ENCODE data around the gene INTS15.
A peak's percentile ranks its signal among the peaks of the same experiment; 100 is the strongest.
"Not testable (repeated sequence)": the region's sequence is repeated elsewhere in the genome, so short reads cannot be mapped to it uniquely, and the experiment has no call there.

Gene INTS15

GRCh38 chr7:6577369-6578113 is 12.3 kb upstream of the INTS15 start, which contains the start of gene ZDHHC4:
Gene ZDHHC4, plus strand, starts transcription at chr7:6577454. Its CDS starts 3,108 bp downstream, at chr7:6580562.
- peak within 1 kb of the TSS; percentile 70 for H3K4me3 ChIP-seq (replicated peaks; ENCODE audit: low read depth, low read length)
- TF ChIP-seq, protein P1, sequence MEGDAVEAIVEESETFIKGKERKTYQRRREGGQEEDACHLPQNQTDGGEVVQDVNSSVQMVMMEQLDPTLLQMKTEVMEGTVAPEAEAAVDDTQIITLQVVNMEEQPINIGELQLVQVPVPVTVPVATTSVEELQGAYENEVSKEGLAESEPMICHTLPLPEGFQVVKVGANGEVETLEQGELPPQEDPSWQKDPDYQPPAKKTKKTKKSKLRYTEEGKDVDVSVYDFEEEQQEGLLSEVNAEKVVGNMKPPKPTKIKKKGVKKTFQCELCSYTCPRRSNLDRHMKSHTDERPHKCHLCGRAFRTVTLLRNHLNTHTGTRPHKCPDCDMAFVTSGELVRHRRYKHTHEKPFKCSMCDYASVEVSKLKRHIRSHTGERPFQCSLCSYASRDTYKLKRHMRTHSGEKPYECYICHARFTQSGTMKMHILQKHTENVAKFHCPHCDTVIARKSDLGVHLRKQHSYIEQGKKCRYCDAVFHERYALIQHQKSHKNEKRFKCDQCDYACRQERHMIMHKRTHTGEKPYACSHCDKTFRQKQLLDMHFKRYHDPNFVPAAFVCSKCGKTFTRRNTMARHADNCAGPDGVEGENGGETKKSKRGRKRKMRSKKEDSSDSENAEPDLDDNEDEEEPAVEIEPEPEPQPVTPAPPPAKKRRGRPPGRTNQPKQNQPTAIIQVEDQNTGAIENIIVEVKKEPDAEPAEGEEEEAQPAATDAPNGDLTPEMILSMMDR (IDR thresholded peaks at IDR 0.05; ENCODE audit: low read depth, low read length, missing control alignments): no peak
- DNase-seq (ENCODE audit: extremely low read depth, low read depth): peak; percentile 52

- no peak for DNase-seq (ENCODE audit: extremely low read depth, low read depth)
- TF ChIP-seq, protein P1 (IDR thresholded peaks at IDR 0.05; ENCODE audit: low read depth, low read length, missing control alignments): no peak
- peak overlapping the region; percentile 70 for H3K4me3 ChIP-seq (replicated peaks; ENCODE audit: low read depth, low read length)
Observed at GRCh38 chr7:6578114-6579084, 11.4 kb upstream of the INTS15 start.

DNA sequence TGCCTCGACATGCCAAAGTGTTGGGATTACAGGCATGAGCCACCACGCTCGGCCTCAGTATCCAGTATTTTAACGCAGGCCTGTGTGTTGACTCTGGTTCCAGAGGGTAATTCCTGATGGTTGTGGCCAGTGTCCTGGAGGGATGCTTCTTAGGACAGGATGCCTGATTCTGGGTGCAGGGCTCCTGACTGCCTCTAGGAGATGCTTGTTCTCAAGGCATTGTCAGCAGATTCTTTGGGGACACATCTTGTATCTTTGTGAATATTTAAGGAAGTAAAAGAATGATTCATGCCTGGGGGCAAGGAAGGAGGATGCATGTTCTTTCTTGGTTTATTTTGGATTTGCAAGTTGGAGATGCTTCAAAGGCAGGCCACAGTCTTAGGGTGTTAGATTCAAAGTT is 10.4 kb upstream of the INTS15 start:
- TF ChIP-seq, protein P1 (IDR thresholded peaks at IDR 0.05; ENCODE audit: low read depth, low read length, missing control alignments): peak; percentile 15
- DNase-seq (ENCODE audit: extremely low read depth, low read depth): no peak
- no peak overlapping the region for H3K4me3 ChIP-seq (replicated peaks; ENCODE audit: low read depth, low read length)

GRCh38 chr7:6585746-6586432 is 3.9 kb upstream of the INTS15 start:
- DNase-seq (ENCODE audit: extremely low read depth, low read depth); H3K4me3 ChIP-seq (replicated peaks; ENCODE audit: low read depth, low read length): not testable (repeated sequence)

- H3K4me3 ChIP-seq (replicated peaks; ENCODE audit: low read depth, low read length): no peak overlapping the region
- TF ChIP-seq, protein P1 (IDR thresholded peaks at IDR 0.05; ENCODE audit: low read depth, low read length, missing control alignments): no peak
- no peak for DNase-seq (ENCODE audit: extremely low read depth, low read depth)
Observed at GRCh38 chr7:6588566-6588965, 1.3 kb upstream of the INTS15 start.

GRCh38 chr7:6589151-6589828 is 531 bp upstream of the INTS15 start:
- TF ChIP-seq, protein P1 (IDR thresholded peaks at IDR 0.05; ENCODE audit: low read depth, low read length, missing control alignments): no peak
- no peak for DNase-seq (ENCODE audit: extremely low read depth, low read depth)
- no peak overlapping the region; the same call in 1 of the 2 replicates for H3K4me3 ChIP-seq (replicated peaks; ENCODE audit: low read depth, low read length)

All from HFF-Myc (cell line).